Liver (tissue), 3 donors: ENCODE data around the gene ADGRV1.

ENCODE experiments used
- GABPA ChIP-seq, 2 donors: IDR thresholded peaks in 1 of 2; conservative IDR thresholded peaks in 1 of 2; 2 replicates each; pipeline ENCODE4 v1.6.1; 2016; ENCODE audit warnings: antibody characterized with exemption in 2 of 2, mild to moderate bottlenecking in 1 of 2, moderate library complexity in 1 of 2
- TF ChIP-seq, protein P1 (sequence below): fragments of 150-350 bp; IDR thresholded peaks from 2 replicates; pipeline ENCODE4 v1.5.1; 2017; ENCODE audit warnings: improper control_type of control experiment, low read depth, low read length; ENCODE audit not compliant: missing input control
- donor health status: healthy.
- donor health status: healthy.

DNA sequence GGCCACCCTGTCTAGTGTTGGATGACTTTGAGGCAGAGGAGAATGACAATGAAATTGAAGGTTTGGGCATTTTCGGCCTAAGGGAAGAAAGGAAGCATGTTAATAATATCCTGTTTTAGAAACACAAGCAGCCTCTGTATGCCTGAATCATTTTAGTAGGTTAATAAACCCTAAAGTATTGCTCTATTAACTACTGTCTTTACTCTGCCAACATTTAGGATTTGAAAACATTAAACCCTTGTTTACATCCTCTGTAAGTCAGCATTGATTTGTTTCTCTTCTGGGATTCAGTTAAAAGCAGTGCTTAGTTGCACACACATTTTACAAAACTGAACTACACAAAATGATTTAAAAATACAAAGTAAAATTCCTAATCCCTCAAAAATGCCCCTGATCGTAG is 465.6 kb downstream of the ADGRV1 start:
- TF ChIP-seq, protein P1, sequence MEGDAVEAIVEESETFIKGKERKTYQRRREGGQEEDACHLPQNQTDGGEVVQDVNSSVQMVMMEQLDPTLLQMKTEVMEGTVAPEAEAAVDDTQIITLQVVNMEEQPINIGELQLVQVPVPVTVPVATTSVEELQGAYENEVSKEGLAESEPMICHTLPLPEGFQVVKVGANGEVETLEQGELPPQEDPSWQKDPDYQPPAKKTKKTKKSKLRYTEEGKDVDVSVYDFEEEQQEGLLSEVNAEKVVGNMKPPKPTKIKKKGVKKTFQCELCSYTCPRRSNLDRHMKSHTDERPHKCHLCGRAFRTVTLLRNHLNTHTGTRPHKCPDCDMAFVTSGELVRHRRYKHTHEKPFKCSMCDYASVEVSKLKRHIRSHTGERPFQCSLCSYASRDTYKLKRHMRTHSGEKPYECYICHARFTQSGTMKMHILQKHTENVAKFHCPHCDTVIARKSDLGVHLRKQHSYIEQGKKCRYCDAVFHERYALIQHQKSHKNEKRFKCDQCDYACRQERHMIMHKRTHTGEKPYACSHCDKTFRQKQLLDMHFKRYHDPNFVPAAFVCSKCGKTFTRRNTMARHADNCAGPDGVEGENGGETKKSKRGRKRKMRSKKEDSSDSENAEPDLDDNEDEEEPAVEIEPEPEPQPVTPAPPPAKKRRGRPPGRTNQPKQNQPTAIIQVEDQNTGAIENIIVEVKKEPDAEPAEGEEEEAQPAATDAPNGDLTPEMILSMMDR: no peak
- no peak for TF ChIP-seq GABPA (IDR thresholded peaks at IDR 0.05 in 1 of 2, conservative IDR thresholded peaks at IDR 0.05 in 1 of 2)
